PC-3 (cell line): Measurements from ENCODE around the gene HADHB. TPM values are rescaled to one million over a fixed set of nuclear protein-coding genes. Genes with fewer than 3 reads are reported as not detected.

Experiments used
- ATAC-seq: fragments of 200-7000 bp; cut with Tn5 transposase; 2 replicates; pipeline ENCODE4 v1.9.1; 2020; ENCODE audit warnings: mild to moderate bottlenecking, moderate library complexity
- BruUV-seq: library from RNA; stranded (reverse); fragments of 400-500 nt; replicated peaks from 2 replicates; lab custom pipeline; 2021; lab: Mats Ljungman, UMichigan
- CTCF ChIA-PET: fragments of 300-600 bp; sonication (Branson Sonifier 250); formaldehyde crosslinking; loops from one replicate; lab custom pipeline; 2022; ENCODE audit warnings: antibody characterized with exemption; lab: Charles Lee
- POLR2A ChIA-PET: fragments of 300-600 bp; sonication (Branson Sonifier 250); formaldehyde crosslinking; loops from one replicate; lab custom pipeline; 2022; ENCODE audit warnings: antibody characterized with exemption; ENCODE audit not compliant: unreplicated experiment; lab: Charles Lee
- DNase-seq: peaks from one replicate; pipeline ENCODE4 v3.0.0-alpha.2; 2015
- H2AFZ ChIP-seq: fragments of 300-600 bp; sonication (generic); 2 replicates; pipeline ENCODE4 v1.6.0; 2016; ENCODE audit warnings: antibody characterized with exemption, low read length
- H3F3A ChIP-seq: fragments of 300-600 bp; sonication (generic); one replicate; pipeline ENCODE4 v1.6.0; 2017; ENCODE audit warnings: antibody characterized with exemption, low read length, control low read depth, mild to moderate bottlenecking; ENCODE audit not compliant: unreplicated experiment
- H3K27ac ChIP-seq: fragments of 300-600 bp; sonication (generic); 2 replicates; pipeline ENCODE4 v1.5.1; 2016; ENCODE audit warnings: mild to moderate bottlenecking, low read length
- H3K27me3 ChIP-seq: fragments of 300-600 bp; sonication (generic); 2 replicates; pipeline ENCODE4 v1.6.1; 2016; ENCODE audit warnings: low read length, mixed read lengths
- H3K36me3 ChIP-seq: fragments of 300-600 bp; sonication (generic); 2 replicates; pipeline ENCODE4 v1.6.1; 2016; ENCODE audit warnings: low read depth, mixed run types, low read length, mixed read lengths
- H3K4me1 ChIP-seq: fragments of 300-600 bp; sonication (generic); 2 replicates; pipeline ENCODE4 v1.5.1; 2016; ENCODE audit warnings: low read length; ENCODE audit not compliant: insufficient read depth
- H3K4me2 ChIP-seq: fragments of 300-600 bp; sonication (generic); 2 replicates; pipeline ENCODE4 v1.6.0; 2016; ENCODE audit warnings: low read length
- H3K4me3 ChIP-seq: fragments of 300-600 bp; sonication (generic); 2 replicates; pipeline ENCODE4 v1.5.1; 2016; ENCODE audit warnings: mild to moderate bottlenecking, low read length, mixed read lengths
- H3K79me2 ChIP-seq: fragments of 300-600 bp; sonication (generic); 2 replicates; pipeline ENCODE4 v1.6.1; 2017; ENCODE audit warnings: low read length, mixed read lengths
- H3K9ac ChIP-seq: fragments of 300-600 bp; sonication (generic); 2 replicates; pipeline ENCODE4 v1.6.0; 2016; ENCODE audit warnings: mild to moderate bottlenecking, low read length
- H3K9me2 ChIP-seq: fragments of 300-600 bp; sonication (generic); replicated peaks from 2 replicates; pipeline ENCODE4 v1.6.1; 2016; ENCODE audit warnings: mixed run types, low read length, mixed read lengths
- H3K9me3 ChIP-seq: fragments of 300-600 bp; sonication (generic); 2 replicates; pipeline ENCODE4 v1.6.1; 2016; ENCODE audit warnings: low read length, mixed read lengths
- H4K20me1 ChIP-seq: fragments of 300-600 bp; sonication (generic); 2 replicates; pipeline ENCODE4 v1.6.1; 2016; ENCODE audit warnings: low read length, mixed read lengths
- EZH2 ChIP-seq: fragments of 300-600 bp; sonication (generic); IDR thresholded peaks from one replicate; pipeline ENCODE4 v1.6.1; 2017; ENCODE audit warnings: antibody characterized with exemption, mild to moderate bottlenecking, low read length; ENCODE audit not compliant: unreplicated experiment
- EZH2phosphoT487 ChIP-seq: fragments of 300-600 bp; sonication (generic); IDR thresholded peaks from 2 replicates; pipeline ENCODE4 v1.6.1; 2018; ENCODE audit warnings: mild to moderate bottlenecking, antibody characterized with exemption, low read length, borderline replicate concordance
- intact Hi-C: fragments of 100-400 bp; cut with micrococcal nuclease; formaldehyde crosslinking; loops from 2 replicates; pipeline ENCODE4 v1.9.0; 2023
- total RNA-seq: library from RNA; depleted of rRNA; stranded (reverse); fragments of >200 nt; gene quantifications from 2 replicates; pipeline ENCODE4 v1.2.3, GENCODE V29; 2014
- TF ChIP-seq, protein P1 (sequence below): fragments of 300-600 bp; sonication (generic); conservative IDR thresholded peaks from 2 replicates; pipeline ENCODE4 v1.5.1; 2017; ENCODE audit warnings: antibody characterized with exemption, low read depth, mild to moderate bottlenecking, low read length

HADHB gene
- total RNA-seq, 1 experiment from 2014 or later: 72.3 TPM

GRCh38 chr2:26245810-26246209, 1.1 kb downstream of the HADHB start:
- H3K27me3 ChIP-seq: no peaks in the 10 kb centered on the region
- CTCF ChIA-PET: no interaction called here
- no peaks in the 10 kb centered on the region for H3F3A ChIP-seq
- DNase-seq (peak; percentile 26), ATAC-seq (no peak)
- H3K4me1 ChIP-seq: peaks cover 22% of the 10 kb centered on the region
- peak overlapping the region; percentile 92; the same call in 1 of the 2 replicates for H3K9ac ChIP-seq
- H3K27ac ChIP-seq: no peak overlapping the region
- H2AFZ ChIP-seq: no peak overlapping the region
- peaks cover 4% of the 10 kb centered on the region; the same call in 1 of the 2 replicates for H4K20me1 ChIP-seq
- POLR2A ChIA-PET: no interaction called here
- peak overlapping the region; percentile 90 for H3K4me2 ChIP-seq
- H3K4me3 ChIP-seq: peak overlapping the region; percentile 89
- intact Hi-C loops: loop anchor here (1.0 kb wide), 1 partner anchor 84 kb away; no protein-coding TSS in a partner anchor
- H3K79me2 ChIP-seq: peaks cover 95% of the 10 kb centered on the region
- no peaks in the 10 kb centered on the region for H3K9me3 ChIP-seq
- BruUV-seq: no TSS peak
- no peaks in the 10 kb centered on the region for H3K36me3 ChIP-seq
- no peaks in the 10 kb centered on the region for H3K9me2 ChIP-seq
- TF ChIP-seq EZH2 (no peak), EZH2phosphoT487 (no peak)
- TF ChIP-seq, protein P1, sequence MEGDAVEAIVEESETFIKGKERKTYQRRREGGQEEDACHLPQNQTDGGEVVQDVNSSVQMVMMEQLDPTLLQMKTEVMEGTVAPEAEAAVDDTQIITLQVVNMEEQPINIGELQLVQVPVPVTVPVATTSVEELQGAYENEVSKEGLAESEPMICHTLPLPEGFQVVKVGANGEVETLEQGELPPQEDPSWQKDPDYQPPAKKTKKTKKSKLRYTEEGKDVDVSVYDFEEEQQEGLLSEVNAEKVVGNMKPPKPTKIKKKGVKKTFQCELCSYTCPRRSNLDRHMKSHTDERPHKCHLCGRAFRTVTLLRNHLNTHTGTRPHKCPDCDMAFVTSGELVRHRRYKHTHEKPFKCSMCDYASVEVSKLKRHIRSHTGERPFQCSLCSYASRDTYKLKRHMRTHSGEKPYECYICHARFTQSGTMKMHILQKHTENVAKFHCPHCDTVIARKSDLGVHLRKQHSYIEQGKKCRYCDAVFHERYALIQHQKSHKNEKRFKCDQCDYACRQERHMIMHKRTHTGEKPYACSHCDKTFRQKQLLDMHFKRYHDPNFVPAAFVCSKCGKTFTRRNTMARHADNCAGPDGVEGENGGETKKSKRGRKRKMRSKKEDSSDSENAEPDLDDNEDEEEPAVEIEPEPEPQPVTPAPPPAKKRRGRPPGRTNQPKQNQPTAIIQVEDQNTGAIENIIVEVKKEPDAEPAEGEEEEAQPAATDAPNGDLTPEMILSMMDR: no peak

DNA sequence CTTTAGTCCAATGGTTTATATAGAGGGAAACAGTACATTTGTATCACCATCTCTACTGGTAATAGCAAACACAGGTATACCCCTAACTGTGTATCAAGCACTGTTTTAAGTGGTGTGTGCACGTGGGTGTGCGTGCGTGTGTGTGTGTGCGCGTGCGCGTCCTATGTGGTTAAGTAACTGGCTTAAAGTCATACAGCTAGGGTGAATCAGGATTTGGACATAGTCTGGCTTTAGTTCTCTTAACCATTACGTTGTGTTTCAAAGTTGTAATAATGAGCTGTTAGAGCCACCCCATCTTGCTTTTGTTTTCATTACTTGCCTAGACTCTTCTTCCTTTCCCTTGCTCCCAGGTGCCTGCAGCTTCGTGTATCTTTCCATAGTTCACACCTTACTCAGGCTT, 2.1 kb downstream of the HADHB start:
- CTCF ChIA-PET: no interaction called here
- no TSS peak for BruUV-seq
- peak; percentile 44 for DNase-seq
- TF ChIP-seq EZH2phosphoT487: no peak
- Histone ChIP-seq H3K36me3 (no peaks in the 10 kb centered on the region), H3K27me3 (no peaks in the 10 kb centered on the region), H3K4me1 (peaks cover 13% of the 10 kb centered on the region), H3K9me3 (no peaks in the 10 kb centered on the region), H3K4me3 (peak overlapping the region; percentile 89), H4K20me1 (no peaks in the 10 kb centered on the region), H3F3A (no peaks in the 10 kb centered on the region), H3K9me2 (no peaks in the 10 kb centered on the region), H2AFZ (peak overlapping the region; percentile 58), H3K79me2 (peaks cover 95% of the 10 kb centered on the region), H3K4me2 (peak overlapping the region; percentile 90), H3K9ac (no peak overlapping the region), H3K27ac (no peak overlapping the region)
- intact Hi-C loops: no loop called here
- POLR2A ChIA-PET: interaction anchor here (0.7 kb wide), 1 partner anchor 216 kb away, joined by 3 read pairs; no protein-coding TSS in a partner anchor
- ATAC-seq: no peak

DNA sequence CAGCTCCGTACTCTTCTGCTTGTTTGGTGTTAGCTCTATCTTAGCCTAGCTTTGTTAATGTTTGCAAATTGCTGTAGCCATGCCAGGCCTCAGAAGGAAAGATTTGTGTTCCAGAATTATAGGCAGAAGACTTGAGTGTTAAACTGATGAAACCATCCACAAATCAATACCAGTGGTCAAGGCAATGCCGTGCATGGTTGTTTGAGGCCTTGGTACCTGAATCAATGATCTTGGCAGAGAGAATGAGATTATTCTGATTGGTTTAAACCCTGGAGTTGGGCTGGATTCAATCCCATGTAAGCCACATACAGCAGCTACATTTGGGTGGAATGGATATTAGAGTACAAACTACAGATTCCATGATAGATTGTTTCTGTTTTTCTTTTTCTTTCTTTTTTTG, 4.9 kb downstream of the HADHB start:
- Histone ChIP-seq H3K27ac (no peak overlapping the region), H4K20me1 (no peaks in the 10 kb centered on the region), H3F3A (no peaks in the 10 kb centered on the region), H3K4me2 (no peak overlapping the region), H2AFZ (no peak overlapping the region), H3K9me2 (no peaks in the 10 kb centered on the region), H3K9ac (no peak overlapping the region), H3K36me3 (no peaks in the 10 kb centered on the region), H3K9me3 (no peaks in the 10 kb centered on the region), H3K27me3 (no peaks in the 10 kb centered on the region), H3K4me1 (peaks cover 10% of the 10 kb centered on the region), H3K79me2 (peaks cover 87% of the 10 kb centered on the region), H3K4me3 (no peak overlapping the region)
- ATAC-seq (no peak), DNase-seq (no peak)
- BruUV-seq: no TSS peak
- POLR2A ChIA-PET: no interaction called here
- TF ChIP-seq EZH2: no peak
- TF ChIP-seq, protein P1: no peak
- TF ChIP-seq EZH2phosphoT487: no peak
- intact Hi-C loops: no loop called here
- CTCF ChIA-PET: no interaction called here
